ENCODE measurements around the gene MYL11.
"Not testable (repeated sequence)": the region's sequence is repeated elsewhere in the genome, so short reads cannot be mapped to it uniquely, and the experiment has no call there.

Gene MYL11

GRCh38 chr16:30371248-30371816, 3.3 kb upstream of the MYL11 start:
- no peak for DNase-seq

- DNase-seq = no peak
These were observed 2.4 kb upstream of the MYL11 start for GRCh38 chr16:30372038-30372712.

GRCh38 chr16:30372725-30373124, 1.9 kb upstream of the MYL11 start:
- DNase-seq = no peak

GRCh38 chr16:30375864-30376263, 1.3 kb downstream of the MYL11 start:
- DNase-seq = no peak

- DNase-seq = no peak
These were observed 1.9 kb downstream of the MYL11 start for GRCh38 chr16:30376461-30376902.

- DNase-seq = no peak
These were observed 2.6 kb downstream of the MYL11 start for GRCh38 chr16:30377050-30377811.

- peak; percentile 66 to 82 (median 74) for DNase-seq
These were observed 3.2 kb downstream of the MYL11 start for GRCh38 chr16:30377812-30378235.

GRCh38 chr16:30378236-30379157, 3.9 kb downstream of the MYL11 start:
- peak; percentile 97 to 100 (median 100) for DNase-seq

GRCh38 chr16:30379158-30379783, 4.7 kb downstream of the MYL11 start:
- no peak for DNase-seq

- no peak for DNase-seq
These were observed 5.6 kb downstream of the MYL11 start for GRCh38 chr16:30380072-30380802.

GRCh38 chr16:30380803-30381208, 6.2 kb downstream of the MYL11 start:
- no peak for DNase-seq

- DNase-seq = peak in 1 of 4 experiments; percentile 11
These were observed 6.9 kb downstream of the MYL11 start for GRCh38 chr16:30381291-30382041.

GRCh38 chr16:30382111-30382881, 7.7 kb downstream of the MYL11 start, which contains the start of gene SEPTIN1:
TSS of gene SEPTIN1 (minus strand) at chr16:30382561. CDS start at chr16:30382542, 19 bp downstream.
- DNase-seq = peak; percentile 21 to 64 (median 46)

GRCh38 chr16:30383521-30383920, 8.9 kb downstream of the MYL11 start:
- DNase-seq = no peak

GRCh38 chr16:30394592-30395154, 20.1 kb downstream of the MYL11 start:
- no peak for DNase-seq

- peak in 3 of 4 experiments; percentile 26 to 35 (median 35) for DNase-seq
These were observed 20.8 kb downstream of the MYL11 start, which contains the start of gene ZNF48 for GRCh38 chr16:30395155-30395991. TSS of gene ZNF48 (plus strand) at chr16:30395420. CDS start at chr16:30395795, 375 bp downstream.

- DNase-seq = no peak
These were observed 21.5 kb downstream of the MYL11 start for GRCh38 chr16:30395992-30396585.

GRCh38 chr16:30396627-30397026, 22.0 kb downstream of the MYL11 start:
- DNase-seq = not testable (repeated sequence)
